ENCODE measurements around the gene TUSC1.

The TUSC1 gene

DNA sequence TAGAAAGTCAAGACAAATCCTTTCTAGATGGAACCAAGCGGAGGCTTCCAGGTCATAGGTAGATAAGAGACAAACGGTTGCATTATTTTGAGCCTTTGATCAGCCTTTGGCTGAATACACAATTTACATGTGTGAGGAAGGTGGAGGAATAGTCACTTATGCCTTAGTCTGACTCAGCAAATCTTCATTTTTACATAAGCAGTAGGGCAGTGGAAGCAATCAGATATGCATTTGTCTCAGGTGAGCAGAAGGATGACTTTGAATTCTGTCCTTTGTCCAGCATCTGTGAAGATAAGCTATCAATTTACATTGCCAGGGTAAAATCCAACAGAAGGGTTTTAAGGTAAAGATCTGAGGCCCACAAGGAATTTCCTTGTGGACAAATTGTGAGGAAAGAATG is 23.8 kb downstream of the TUSC1 start:
- TF ChIP-seq, protein P1, sequence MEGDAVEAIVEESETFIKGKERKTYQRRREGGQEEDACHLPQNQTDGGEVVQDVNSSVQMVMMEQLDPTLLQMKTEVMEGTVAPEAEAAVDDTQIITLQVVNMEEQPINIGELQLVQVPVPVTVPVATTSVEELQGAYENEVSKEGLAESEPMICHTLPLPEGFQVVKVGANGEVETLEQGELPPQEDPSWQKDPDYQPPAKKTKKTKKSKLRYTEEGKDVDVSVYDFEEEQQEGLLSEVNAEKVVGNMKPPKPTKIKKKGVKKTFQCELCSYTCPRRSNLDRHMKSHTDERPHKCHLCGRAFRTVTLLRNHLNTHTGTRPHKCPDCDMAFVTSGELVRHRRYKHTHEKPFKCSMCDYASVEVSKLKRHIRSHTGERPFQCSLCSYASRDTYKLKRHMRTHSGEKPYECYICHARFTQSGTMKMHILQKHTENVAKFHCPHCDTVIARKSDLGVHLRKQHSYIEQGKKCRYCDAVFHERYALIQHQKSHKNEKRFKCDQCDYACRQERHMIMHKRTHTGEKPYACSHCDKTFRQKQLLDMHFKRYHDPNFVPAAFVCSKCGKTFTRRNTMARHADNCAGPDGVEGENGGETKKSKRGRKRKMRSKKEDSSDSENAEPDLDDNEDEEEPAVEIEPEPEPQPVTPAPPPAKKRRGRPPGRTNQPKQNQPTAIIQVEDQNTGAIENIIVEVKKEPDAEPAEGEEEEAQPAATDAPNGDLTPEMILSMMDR (IDR thresholded peaks at IDR 0.05; ENCODE audit: low read depth, low read length), result no peak
- TF ChIP-seq EZH2phosphoT487 (IDR thresholded peaks at IDR 0.05; ENCODE audit: low read depth), result no peak
- Histone ChIP-seq H3K27ac (ENCODE audit: low read length) (no peak overlapping the region), H2AFZ (ENCODE audit: low read depth, low read length) (no peak overlapping the region), H3K4me1 (ENCODE audit: low read length) (no peaks in the 10 kb centered on the region), H4K20me1 (ENCODE audit: insufficient read depth, low read length) (no peaks in the 10 kb centered on the region), H3K9me3 (ENCODE audit: insufficient read depth, low read length) (no peaks in the 10 kb centered on the region), H3K4me3 (ENCODE audit: low read length) (no peak overlapping the region), H3K9ac (ENCODE audit: low read length) (no peak overlapping the region), H3K4me2 (ENCODE audit: low read length) (no peak overlapping the region), H3K27me3 (ENCODE audit: low read depth, low read length) (no peaks in the 10 kb centered on the region), H3K36me3 (replicated peaks; ENCODE audit: low read depth, low read length) (no peaks in the 10 kb centered on the region), H3K79me2 (ENCODE audit: low read length) (no peaks in the 10 kb centered on the region)

DNA sequence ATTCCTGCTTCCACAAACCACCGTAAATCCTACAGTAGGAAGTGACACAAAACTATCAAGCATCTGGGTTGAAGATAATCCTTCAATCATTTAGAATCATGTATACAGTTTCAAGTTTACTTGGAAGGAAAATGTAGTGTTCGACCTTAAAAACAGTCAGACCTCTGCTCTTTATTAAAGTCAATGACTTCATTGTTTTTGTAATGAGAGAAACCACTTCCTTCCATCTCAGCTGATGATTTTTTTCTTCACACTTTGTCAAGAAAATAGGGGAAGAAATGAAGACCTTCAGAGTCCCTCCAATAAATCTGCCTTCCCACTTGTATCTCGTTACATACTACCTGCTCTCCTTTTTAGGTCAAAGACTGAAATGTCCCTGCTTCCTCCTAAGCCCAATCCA is 30.1 kb downstream of the TUSC1 start:
- Histone ChIP-seq H2AFZ (ENCODE audit: low read depth, low read length) (no peak overlapping the region), H3K4me3 (ENCODE audit: low read length) (no peak overlapping the region), H3K36me3 (replicated peaks; ENCODE audit: low read depth, low read length) (no peaks in the 10 kb centered on the region), H3K4me1 (ENCODE audit: low read length) (no peaks in the 10 kb centered on the region), H3K4me2 (ENCODE audit: low read length) (no peak overlapping the region), H3K9me3 (ENCODE audit: insufficient read depth, low read length) (no peaks in the 10 kb centered on the region), H3K27me3 (ENCODE audit: low read depth, low read length) (no peaks in the 10 kb centered on the region), H3K79me2 (ENCODE audit: low read length) (no peaks in the 10 kb centered on the region), H3K27ac (ENCODE audit: low read length) (no peak overlapping the region), H3K9ac (ENCODE audit: low read length) (no peak overlapping the region), H4K20me1 (ENCODE audit: insufficient read depth, low read length) (no peaks in the 10 kb centered on the region)
- no peak for TF ChIP-seq EZH2phosphoT487 (IDR thresholded peaks at IDR 0.05; ENCODE audit: low read depth)
- TF ChIP-seq, protein P1 (IDR thresholded peaks at IDR 0.05; ENCODE audit: low read depth, low read length), result no peak

DNA sequence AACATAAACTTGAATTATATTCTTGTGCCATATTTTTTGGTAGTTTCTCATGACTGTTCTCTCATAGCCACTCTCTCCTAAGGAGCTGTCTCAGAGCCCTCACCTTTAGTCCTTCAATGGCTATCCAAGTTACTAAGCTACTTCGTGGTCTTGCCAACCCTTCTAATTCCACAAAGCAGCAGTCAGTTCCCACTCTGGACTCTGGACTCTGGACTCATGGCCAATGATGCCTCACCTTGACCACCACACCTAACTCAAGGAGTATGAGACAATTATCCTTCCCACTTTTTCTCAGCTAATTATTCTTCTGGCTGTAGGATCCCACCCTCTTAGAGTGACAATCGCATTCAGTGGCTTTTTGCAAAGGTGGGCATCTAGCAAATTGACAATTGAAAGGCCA is 42.2 kb downstream of the TUSC1 start:
- Histone ChIP-seq H4K20me1 (ENCODE audit: insufficient read depth, low read length) (no peaks in the 10 kb centered on the region), H3K9ac (ENCODE audit: low read length) (no peak overlapping the region), H3K27ac (ENCODE audit: low read length) (no peak overlapping the region), H2AFZ (ENCODE audit: low read depth, low read length) (no peak overlapping the region), H3K79me2 (ENCODE audit: low read length) (no peaks in the 10 kb centered on the region), H3K4me2 (ENCODE audit: low read length) (no peak overlapping the region), H3K4me1 (ENCODE audit: low read length) (no peaks in the 10 kb centered on the region), H3K36me3 (replicated peaks; ENCODE audit: low read depth, low read length) (no peaks in the 10 kb centered on the region), H3K9me3 (ENCODE audit: insufficient read depth, low read length) (no peaks in the 10 kb centered on the region), H3K27me3 (ENCODE audit: low read depth, low read length) (no peaks in the 10 kb centered on the region), H3K4me3 (ENCODE audit: low read length) (no peak overlapping the region)
- TF ChIP-seq, protein P1 (IDR thresholded peaks at IDR 0.05; ENCODE audit: low read depth, low read length), result no peak
- no peak for TF ChIP-seq EZH2phosphoT487 (IDR thresholded peaks at IDR 0.05; ENCODE audit: low read depth)

DNA sequence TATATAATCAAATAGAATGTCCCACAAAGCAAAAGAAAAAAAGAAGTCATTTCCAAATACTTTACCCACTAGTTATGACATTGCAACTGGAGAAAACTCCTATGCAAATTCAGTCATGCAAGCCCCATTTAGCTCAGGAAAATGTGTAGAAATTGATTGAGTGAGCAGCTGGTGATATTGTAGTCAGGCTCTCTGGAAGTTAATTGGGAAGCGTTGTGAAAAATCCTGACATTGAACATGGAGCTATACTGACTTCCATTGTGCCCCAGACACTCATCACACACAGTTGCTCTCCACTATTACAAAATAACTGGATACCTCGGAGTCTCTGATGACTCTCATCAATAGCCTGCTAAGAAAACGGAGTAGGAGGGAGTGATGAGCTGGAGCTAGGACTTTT is 49.0 kb downstream of the TUSC1 start:
- Histone ChIP-seq H3K9me3 (ENCODE audit: insufficient read depth, low read length) (no peaks in the 10 kb centered on the region), H3K27ac (ENCODE audit: low read length) (no peak overlapping the region), H3K4me2 (ENCODE audit: low read length) (no peak overlapping the region), H3K4me1 (ENCODE audit: low read length) (no peaks in the 10 kb centered on the region), H3K9ac (ENCODE audit: low read length) (no peak overlapping the region), H3K79me2 (ENCODE audit: low read length) (no peaks in the 10 kb centered on the region), H2AFZ (ENCODE audit: low read depth, low read length) (no peak overlapping the region), H3K36me3 (replicated peaks; ENCODE audit: low read depth, low read length) (no peaks in the 10 kb centered on the region), H4K20me1 (ENCODE audit: insufficient read depth, low read length) (no peaks in the 10 kb centered on the region), H3K27me3 (ENCODE audit: low read depth, low read length) (no peaks in the 10 kb centered on the region), H3K4me3 (ENCODE audit: low read length) (no peak overlapping the region)
- no peak for TF ChIP-seq EZH2phosphoT487 (IDR thresholded peaks at IDR 0.05; ENCODE audit: low read depth)
- TF ChIP-seq, protein P1 (IDR thresholded peaks at IDR 0.05; ENCODE audit: low read depth, low read length), result no peak
